ENCODE results near the gene PEX14.

The PEX14 gene

GRCh38 chr1:10513199-10513598 is 38.4 kb downstream of the PEX14 start:
- no peak overlapping the region for H3K4me3 ChIP-seq (replicated peaks; ENCODE audit: low read depth, low read length)
- no peak for TF ChIP-seq CTCF (IDR thresholded peaks at IDR 0.05; ENCODE audit: low read depth, low read length, missing control alignments)
- DNase-seq (ENCODE audit: extremely low read depth, low read depth), result no peak

- no peak for DNase-seq (ENCODE audit: extremely low read depth, low read depth)
- H3K4me3 ChIP-seq (replicated peaks; ENCODE audit: low read depth, low read length), result no peak overlapping the region
- peak; percentile 64 for TF ChIP-seq CTCF (IDR thresholded peaks at IDR 0.05; ENCODE audit: low read depth, low read length, missing control alignments)
Observed at GRCh38 chr1:10514490-10515235, 39.9 kb downstream of the PEX14 start.

DNA sequence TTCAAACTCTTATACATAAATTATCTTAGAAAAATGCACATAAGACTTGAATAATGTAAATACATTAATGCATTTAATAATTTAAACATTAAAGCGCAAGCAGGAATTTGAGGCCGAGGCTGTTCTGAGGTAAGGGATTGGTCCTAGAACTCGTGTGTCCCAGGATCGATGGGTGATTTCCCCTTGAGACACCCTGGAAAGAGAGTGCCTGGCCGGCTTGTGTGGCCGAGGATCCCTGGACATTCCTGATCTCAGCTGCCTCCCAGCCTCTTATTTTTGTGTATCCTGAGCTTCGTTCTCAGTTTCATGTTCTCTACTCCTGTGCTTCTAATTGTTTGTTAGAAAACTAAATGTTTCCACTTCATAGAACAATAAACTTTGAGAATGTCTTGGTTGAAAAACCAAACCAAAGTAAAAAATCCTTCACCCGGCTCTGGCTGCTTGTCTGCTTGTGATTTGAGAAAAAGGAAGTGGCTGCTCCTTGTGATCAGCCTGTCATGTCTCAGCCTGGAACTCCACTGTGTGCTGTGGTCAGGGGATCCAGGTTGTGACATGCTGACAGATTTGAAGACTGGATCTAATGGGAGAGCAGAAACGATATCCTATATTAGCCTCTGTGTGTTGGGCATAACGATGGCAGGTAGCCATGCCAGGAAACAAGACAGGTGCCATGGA is 40.7 kb downstream of the PEX14 start:
- TF ChIP-seq CTCF (IDR thresholded peaks at IDR 0.05; ENCODE audit: low read depth, low read length, missing control alignments), result no peak
- H3K4me3 ChIP-seq (replicated peaks; ENCODE audit: low read depth, low read length), result no peak overlapping the region
- no peak for DNase-seq (ENCODE audit: extremely low read depth, low read depth)

DNA sequence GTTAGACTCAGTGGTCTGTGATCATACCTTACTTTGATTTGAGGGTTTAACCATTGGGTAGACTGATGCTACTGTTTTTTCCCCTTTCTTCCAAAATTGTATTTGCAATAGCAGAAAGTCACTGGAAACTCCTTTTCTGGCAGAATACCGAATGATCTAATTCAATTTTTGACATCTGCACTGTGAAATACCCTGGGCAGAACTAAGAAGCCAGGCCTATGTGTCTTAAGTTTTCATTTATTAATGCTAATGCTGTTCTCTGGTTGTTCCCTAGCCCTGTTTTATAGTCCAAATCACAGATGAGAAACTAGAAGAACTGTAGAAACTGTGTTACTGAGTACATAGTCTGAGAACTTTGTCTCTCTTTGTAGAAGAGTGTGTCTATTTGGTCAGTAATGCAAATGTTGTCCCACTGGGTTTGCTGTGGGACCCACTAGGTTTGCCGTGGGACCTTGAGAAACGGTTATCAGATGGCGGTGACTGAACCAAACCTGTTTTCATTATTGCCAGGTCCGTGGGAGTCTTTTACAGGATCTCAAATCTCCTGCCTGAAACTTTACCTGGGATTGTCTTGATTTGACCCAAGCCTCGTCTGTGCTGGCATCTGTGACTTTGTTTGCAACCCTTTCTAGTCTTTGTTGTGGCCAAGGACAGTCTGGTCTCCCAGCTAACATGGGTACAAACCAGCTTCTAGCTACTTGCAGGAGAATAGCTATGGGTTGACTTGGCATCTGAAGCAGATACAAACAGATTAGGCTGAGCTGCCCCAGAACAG is 41.4 kb downstream of the PEX14 start:
- DNase-seq (ENCODE audit: extremely low read depth, low read depth), result no peak
- no peak for TF ChIP-seq CTCF (IDR thresholded peaks at IDR 0.05; ENCODE audit: low read depth, low read length, missing control alignments)
- no peak overlapping the region for H3K4me3 ChIP-seq (replicated peaks; ENCODE audit: low read depth, low read length)

- no peak overlapping the region for H3K4me3 ChIP-seq (replicated peaks; ENCODE audit: low read depth, low read length)
- DNase-seq (ENCODE audit: extremely low read depth, low read depth), result no peak
- TF ChIP-seq CTCF (IDR thresholded peaks at IDR 0.05; ENCODE audit: low read depth, low read length, missing control alignments), result no peak
Observed at GRCh38 chr1:10516925-10517676, 42.4 kb downstream of the PEX14 start.

GRCh38 chr1:10517677-10517982 is 42.9 kb downstream of the PEX14 start:
- DNase-seq (ENCODE audit: extremely low read depth, low read depth), result no peak
- H3K4me3 ChIP-seq (replicated peaks; ENCODE audit: low read depth, low read length), result no peak overlapping the region
- TF ChIP-seq CTCF (IDR thresholded peaks at IDR 0.05; ENCODE audit: low read depth, low read length, missing control alignments), result no peak
